PFSK-1 (cell line): ENCODE data around the gene TRIM6.
A peak's percentile ranks its signal among the peaks of the same experiment; 100 is the strongest.

ENCODE experiments used
- FOXP2 ChIP-seq: optimal IDR thresholded peaks from 2 replicates; pipeline ENCODE3; 2011; ENCODE audit warnings: borderline replicate concordance, control low read depth, inconsistent platforms; ENCODE audit not compliant: insufficient read depth; ENCODE audit errors: extremely low read length, extremely low read depth
- POLR2AphosphoS5 ChIP-seq: IDR thresholded peaks from 2 replicates; pipeline ENCODE4 v1.6.1; 2012; ENCODE audit warnings: low read depth, mild to moderate bottlenecking, control low read depth, low read length, moderate library complexity
- REST ChIP-seq, 2 experiments: IDR thresholded peaks; 2 replicates each; pipeline versions ENCODE4 v1.6.1 to v1.8.0; 2011 to 2012; ENCODE audit warnings: low read depth in 2 of 2, low read length in 2 of 2, control low read depth in 1 of 2, inconsistent platforms in 1 of 2, mild to moderate bottlenecking in 1 of 2, moderate library complexity in 1 of 2; ENCODE audit not compliant: insufficient read depth in 1 of 2
- SIN3A ChIP-seq: IDR thresholded peaks from 2 replicates; pipeline ENCODE4 v1.6.1; 2012; ENCODE audit warnings: mild to moderate bottlenecking, low read length, moderate library complexity, borderline replicate concordance; ENCODE audit not compliant: insufficient read depth
- TAF1 ChIP-seq: IDR thresholded peaks from 2 replicates; pipeline ENCODE4 v1.6.1; 2012; ENCODE audit warnings: low read length, control low read depth, borderline replicate concordance; ENCODE audit not compliant: insufficient read depth

TRIM6 gene

GRCh38 chr11:5622802-5623201, 26.4 kb downstream of the TRIM6 start:
- TF ChIP-seq FOXP2 (no peak), TAF1 (no peak), REST (IDR thresholded peaks at IDR 0.05; ENCODE audit: insufficient read depth in 1 of 2, low read depth in 2 of 2, low read length in 2 of 2) (no peak), SIN3A (no peak), POLR2AphosphoS5 (no peak)

- TF ChIP-seq POLR2AphosphoS5 (peak; percentile 33; the same call in 1 of the 2 replicates), REST (IDR thresholded peaks at IDR 0.05; ENCODE audit: insufficient read depth in 1 of 2, low read depth in 2 of 2, low read length in 2 of 2) (no peak), FOXP2 (no peak)
Measured at GRCh38 chr11:5624489-5625279, 28.2 kb downstream of the TRIM6 start, which contains the start of gene TRIM34. TRIM34 (plus strand) TSS chr11:5625001; CDS start chr11:5632332, 7,331 bp downstream.

GRCh38 chr11:5625281-5625680, 28.8 kb downstream of the TRIM6 start:
- TF ChIP-seq SIN3A (no peak), FOXP2 (no peak)

GRCh38 chr11:5626196-5626595, 29.8 kb downstream of the TRIM6 start:
- TF ChIP-seq POLR2AphosphoS5 (no peak), FOXP2 (no peak), TAF1 (no peak), REST (IDR thresholded peaks at IDR 0.05; ENCODE audit: insufficient read depth in 1 of 2, low read depth in 2 of 2, low read length in 2 of 2) (no peak)

- TF ChIP-seq SIN3A, result no peak
- no peak for TF ChIP-seq POLR2AphosphoS5
- no peak for TF ChIP-seq REST (IDR thresholded peaks at IDR 0.05; ENCODE audit: insufficient read depth in 1 of 2, low read depth in 2 of 2, low read length in 2 of 2)
- no peak for TF ChIP-seq TAF1
- TF ChIP-seq FOXP2, result no peak
Measured at GRCh38 chr11:5631417-5631816, 35.0 kb downstream of the TRIM6 start.
